HCT116 (cell line): ENCODE measurements around the gene RALGPS1. TPM values are rescaled to one million over a fixed set of nuclear protein-coding genes. Genes with fewer than 3 reads are reported as not detected.

Experiments used
- ATAC-seq: fragments of 200-7000 bp; cut with Tn5 transposase; 2 replicates; pipeline ENCODE4 v1.9.1; 2020; ENCODE audit warnings: mild to moderate bottlenecking, moderate library complexity
- BruUV-seq: library from RNA; stranded (reverse); fragments of 400-500 nt; replicated peaks from 2 replicates; lab custom pipeline; 2021; lab: Mats Ljungman, UMichigan
- CTCF ChIA-PET: fragments of 300-600 bp; sonication (Branson Sonifier 250); formaldehyde crosslinking; loops from one replicate; lab custom pipeline; 2021; ENCODE audit warnings: antibody characterized with exemption; lab: Charles Lee
- POLR2A ChIA-PET: fragments of 300-600, 350-600 bp; sonication (Branson Sonifier 250); formaldehyde crosslinking; loops from one replicate; lab custom pipeline; 2021; ENCODE audit warnings: antibody characterized with exemption; lab: Charles Lee
- RAD21 ChIA-PET, 2 experiments: fragments of 300-600 bp; sonication (Branson Sonifier 250); formaldehyde crosslinking; loops; one replicate each; lab custom pipeline; 2023; ENCODE audit warnings: low total read pairs in 2 of 2; ENCODE audit not compliant: uncharacterized antibody in 2 of 2, unreplicated experiment in 2 of 2, low non-redundant PET in 1 of 2; lab: Charles Lee
- DNase-seq: peaks from one replicate; pipeline ENCODE4 v3.0.0-alpha.2; 2010; ENCODE audit warnings: low read depth, low spot score
- H2AFZ ChIP-seq: fragments of 200-600 bp; shearing (Covaris generic), sonication (generic); 2 replicates; pipeline ENCODE4 v1.6.1; 2017; ENCODE audit warnings: low read depth, mixed run types, mixed read lengths, antibody characterized with exemption, low read length; ENCODE audit not compliant: poor library complexity, severe bottlenecking
- H3K27ac ChIP-seq: 2 replicates; pipeline ENCODE4 v1.5.1; 2012; ENCODE audit warnings: low read depth, low read length
- H3K27me3 ChIP-seq: fragments of 200-600 bp; sonication (generic); 2 replicates; pipeline ENCODE4 v1.6.1; 2016; ENCODE audit warnings: mixed run types, low read length, mixed read lengths; ENCODE audit not compliant: insufficient read depth
- H3K36me3 ChIP-seq, 2 experiments: fragments of 200-500 bp in 1 of 2; fragments of 200-600 bp in 1 of 2; sonication (Bioruptor generic) in 1 of 2; sonication (generic) in 1 of 2; 2 replicates each; pipeline versions ENCODE4 v1.5.1 to v1.6.1; 2014 to 2016; ENCODE audit warnings: low read length in 2 of 2, inconsistent platforms in 1 of 2, mixed read lengths in 1 of 2, mixed run types in 1 of 2; ENCODE audit not compliant: insufficient read depth in 2 of 2, control insufficient read depth in 1 of 2
- H3K4me1 ChIP-seq, 2 experiments: fragments of 200-600 bp in 1 of 2; sonication (generic) in 1 of 2; 2 replicates each; pipeline versions ENCODE4 v1.5.1 to v1.6.1; 2012 to 2017; ENCODE audit warnings: low read length in 2 of 2, inconsistent platforms in 1 of 2, mild to moderate bottlenecking in 1 of 2, mixed read lengths in 1 of 2, mixed run types in 1 of 2, moderate library complexity in 1 of 2; ENCODE audit not compliant: insufficient read depth in 2 of 2, control insufficient read depth in 1 of 2
- H3K4me2 ChIP-seq: fragments of 200-600 bp; sonication (generic); 2 replicates; pipeline ENCODE4 v1.6.1; 2017; ENCODE audit warnings: mixed run types, low read length, mixed read lengths
- H3K4me3 ChIP-seq, 2 experiments: fragments of 200-600 bp in 1 of 2; sonication (generic) in 1 of 2; replicated peaks in 1 of 2; 2 replicates each; pipeline ENCODE4 v1.5.1; 2011 to 2016; ENCODE audit warnings: low read length in 2 of 2, control low read depth in 1 of 2, low read depth in 1 of 2, mild to moderate bottlenecking in 1 of 2, mixed read lengths in 1 of 2, mixed run types in 1 of 2
- H3K79me2 ChIP-seq: fragments of 200-600 bp; sonication (generic); 2 replicates; pipeline ENCODE4 v1.6.1; 2017; ENCODE audit warnings: mild to moderate bottlenecking, mixed run types, low read length, moderate library complexity, mixed read lengths; ENCODE audit not compliant: insufficient read depth
- H3K9ac ChIP-seq: fragments of 200-600 bp; sonication (generic); 2 replicates; pipeline ENCODE4 v1.6.1; 2016; ENCODE audit warnings: low read length, mixed read lengths
- H3K9me2 ChIP-seq: fragments of 200-600 bp; sonication (generic), shearing (Covaris generic); 2 replicates; pipeline ENCODE4 v1.6.1; 2017; ENCODE audit warnings: mixed run types, mild to moderate bottlenecking, moderate library complexity; ENCODE audit not compliant: insufficient read depth
- H3K9me3 ChIP-seq, 2 experiments: fragments of 200-500 bp in 1 of 2; fragments of 200-600 bp in 1 of 2; sonication (Bioruptor generic) in 1 of 2; sonication (generic) in 1 of 2; 2 replicates each; pipeline ENCODE4 v1.6.1; 2014 to 2017; ENCODE audit warnings: low read length in 2 of 2, mixed read lengths in 2 of 2, inconsistent platforms in 1 of 2, low read depth in 1 of 2, mild to moderate bottlenecking in 1 of 2, mixed run types in 1 of 2, moderate library complexity in 1 of 2; ENCODE audit not compliant: control insufficient read depth in 1 of 2, insufficient read depth in 1 of 2
- H4K20me1 ChIP-seq: fragments of 200-600 bp; sonication (generic), shearing (Covaris generic); 2 replicates; pipeline ENCODE4 v1.6.1; 2017; ENCODE audit warnings: mixed run types, mild to moderate bottlenecking, moderate library complexity; ENCODE audit not compliant: insufficient read depth
- CBX3 ChIP-seq: IDR thresholded peaks from 2 replicates; pipeline ENCODE4 v1.6.1; 2012; ENCODE audit warnings: low read depth
- CEBPB ChIP-seq: IDR thresholded peaks from 2 replicates; pipeline ENCODE4 v1.6.1; 2012; ENCODE audit warnings: low read depth
- CTCF ChIP-seq, 3 experiments: fragments of 200-600 bp in 1 of 3; sonication (generic) in 1 of 3; IDR thresholded peaks in 2 of 3; conservative IDR thresholded peaks in 1 of 3; 2 replicates each; pipeline ENCODE4 v1.5.1; 2012 to 2017; ENCODE audit warnings: low read depth in 2 of 3, low read length in 2 of 3, antibody characterized with exemption in 1 of 3, borderline replicate concordance in 1 of 3, control low read depth in 1 of 3, mild to moderate bottlenecking in 1 of 3, mixed read lengths in 1 of 3, mixed run types in 1 of 3, moderate library complexity in 1 of 3; ENCODE audit not compliant: insufficient read depth in 1 of 3
- EGR1 ChIP-seq: IDR thresholded peaks from 2 replicates; pipeline ENCODE4 v1.6.1; 2012; ENCODE audit warnings: low read depth
- ELF1 ChIP-seq: IDR thresholded peaks from 2 replicates; pipeline ENCODE4 v1.6.1; 2012; ENCODE audit warnings: low read depth, borderline replicate concordance
- EZH2 ChIP-seq: fragments of 200-600 bp; sonication (generic); IDR thresholded peaks from 2 replicates; pipeline ENCODE4 v1.6.1; 2017; ENCODE audit warnings: antibody characterized with exemption, mixed run types
- EZH2phosphoT487 ChIP-seq: fragments of 200-600 bp; IDR thresholded peaks from 2 replicates; pipeline ENCODE4 v1.6.1; 2018; ENCODE audit warnings: antibody characterized with exemption, borderline replicate concordance
- FOSL1 ChIP-seq: IDR thresholded peaks from 2 replicates; pipeline ENCODE4 v1.6.1; 2012; ENCODE audit warnings: low read depth
- JUND ChIP-seq: IDR thresholded peaks from 2 replicates; pipeline ENCODE4 v1.6.1; 2012
- POLR2A ChIP-seq: IDR thresholded peaks from 2 replicates; pipeline ENCODE4 v1.7.0; 2011; ENCODE audit warnings: borderline replicate concordance; ENCODE audit not compliant: insufficient read depth, insufficient read length; ENCODE audit errors: extremely low read depth
- POLR2AphosphoS5 ChIP-seq: IDR thresholded peaks from 2 replicates; pipeline ENCODE4 v1.6.1; 2011; ENCODE audit warnings: mild to moderate bottlenecking, low read depth, low read length, moderate library complexity
- RAD21 ChIP-seq: IDR thresholded peaks from 2 replicates; pipeline ENCODE4 v1.6.1; 2012; ENCODE audit warnings: low read depth, mild to moderate bottlenecking
- SP1 ChIP-seq: IDR thresholded peaks from 2 replicates; pipeline ENCODE4 v1.6.1; 2012; ENCODE audit warnings: low read depth
- TCF7L2 ChIP-seq: IDR thresholded peaks from 2 replicates; pipeline ENCODE4 v1.7.0; 2011; ENCODE audit warnings: borderline replicate concordance, inconsistent platforms; ENCODE audit not compliant: insufficient read depth, insufficient read length; ENCODE audit errors: extremely low read depth
- YY1 ChIP-seq: IDR thresholded peaks from 2 replicates; pipeline ENCODE4 v1.6.1; 2011; ENCODE audit warnings: low read length, low read depth, moderate library complexity, mild to moderate bottlenecking; ENCODE audit not compliant: insufficient replicate concordance; ENCODE audit errors: extremely low read depth
- ZBTB33 ChIP-seq: IDR thresholded peaks from 2 replicates; pipeline ENCODE4 v1.6.1; 2011; ENCODE audit warnings: mild to moderate bottlenecking, low read length, moderate library complexity; ENCODE audit not compliant: insufficient replicate concordance; ENCODE audit errors: extremely low read depth
- ZFX ChIP-seq: fragments of 450-650 bp; IDR thresholded peaks from 2 replicates; pipeline ENCODE4 v1.6.1; 2017
- intact Hi-C: fragments of 100-400 bp; cut with micrococcal nuclease; formaldehyde crosslinking; loops from 2 replicates; pipeline ENCODE4 v1.10.0; 2022
- total RNA-seq: library from RNA; stranded (reverse); gene quantifications from one replicate; pipeline ENCODE4 v1.2.1, GENCODE V29; 2021; ENCODE audit not compliant: unreplicated experiment
- TF ChIP-seq, protein P1 (sequence below): IDR thresholded peaks from 2 replicates; pipeline ENCODE4 v1.6.1; 2012; ENCODE audit warnings: low read depth
- TF ChIP-seq, protein P2 (sequence below): IDR thresholded peaks from 2 replicates; pipeline ENCODE4 v1.6.1; 2012
- TF ChIP-seq, protein P3 (sequence below): IDR thresholded peaks from 2 replicates; pipeline ENCODE4 v1.6.1; 2012

Gene RALGPS1
- total RNA-seq, 1 experiment from 2014 or later, result 7.6 TPM

GRCh38 chr9:127022913-127023660 lies 108.5 kb downstream of the RALGPS1 start:
- H3K9me3 ChIP-seq, result no peaks in the 10 kb centered on the region
- no peaks in the 10 kb centered on the region for H4K20me1 ChIP-seq
- no peaks in the 10 kb centered on the region for H3K79me2 ChIP-seq
- H3K27me3 ChIP-seq, result no peaks in the 10 kb centered on the region
- H3K4me2 ChIP-seq, result no peak overlapping the region
- DNase-seq (no peak), ATAC-seq (no peak)
- H3K36me3 ChIP-seq, result no peaks in the 10 kb centered on the region
- ChIA-PET CTCF (no interaction called here), RAD21 (no interaction called here), POLR2A (no interaction called here)
- H3K4me3 ChIP-seq, result no peak overlapping the region
- no peak overlapping the region for H3K27ac ChIP-seq
- TF ChIP-seq ZBTB33 (no peak), SP1 (no peak), ELF1 (no peak), RAD21 (no peak), EZH2 (no peak), FOSL1 (no peak), EGR1 (no peak), EZH2phosphoT487 (no peak), POLR2AphosphoS5 (no peak), CBX3 (no peak), CTCF (IDR thresholded peaks at IDR 0.05 in 2 of 3, conservative IDR thresholded peaks at IDR 0.05 in 1 of 3; ENCODE audit: borderline replicate concordance in 1 of 3, insufficient read depth in 1 of 3, low read depth in 2 of 3, low read length in 2 of 3) (no peak), ZFX (no peak), JUND (no peak), CEBPB (no peak), YY1 (no peak), TCF7L2 (no peak), POLR2A (no peak)
- TF ChIP-seq, protein P1, sequence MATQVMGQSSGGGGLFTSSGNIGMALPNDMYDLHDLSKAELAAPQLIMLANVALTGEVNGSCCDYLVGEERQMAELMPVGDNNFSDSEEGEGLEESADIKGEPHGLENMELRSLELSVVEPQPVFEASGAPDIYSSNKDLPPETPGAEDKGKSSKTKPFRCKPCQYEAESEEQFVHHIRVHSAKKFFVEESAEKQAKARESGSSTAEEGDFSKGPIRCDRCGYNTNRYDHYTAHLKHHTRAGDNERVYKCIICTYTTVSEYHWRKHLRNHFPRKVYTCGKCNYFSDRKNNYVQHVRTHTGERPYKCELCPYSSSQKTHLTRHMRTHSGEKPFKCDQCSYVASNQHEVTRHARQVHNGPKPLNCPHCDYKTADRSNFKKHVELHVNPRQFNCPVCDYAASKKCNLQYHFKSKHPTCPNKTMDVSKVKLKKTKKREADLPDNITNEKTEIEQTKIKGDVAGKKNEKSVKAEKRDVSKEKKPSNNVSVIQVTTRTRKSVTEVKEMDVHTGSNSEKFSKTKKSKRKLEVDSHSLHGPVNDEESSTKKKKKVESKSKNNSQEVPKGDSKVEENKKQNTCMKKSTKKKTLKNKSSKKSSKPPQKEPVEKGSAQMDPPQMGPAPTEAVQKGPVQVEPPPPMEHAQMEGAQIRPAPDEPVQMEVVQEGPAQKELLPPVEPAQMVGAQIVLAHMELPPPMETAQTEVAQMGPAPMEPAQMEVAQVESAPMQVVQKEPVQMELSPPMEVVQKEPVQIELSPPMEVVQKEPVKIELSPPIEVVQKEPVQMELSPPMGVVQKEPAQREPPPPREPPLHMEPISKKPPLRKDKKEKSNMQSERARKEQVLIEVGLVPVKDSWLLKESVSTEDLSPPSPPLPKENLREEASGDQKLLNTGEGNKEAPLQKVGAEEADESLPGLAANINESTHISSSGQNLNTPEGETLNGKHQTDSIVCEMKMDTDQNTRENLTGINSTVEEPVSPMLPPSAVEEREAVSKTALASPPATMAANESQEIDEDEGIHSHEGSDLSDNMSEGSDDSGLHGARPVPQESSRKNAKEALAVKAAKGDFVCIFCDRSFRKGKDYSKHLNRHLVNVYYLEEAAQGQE, result no peak
- TF ChIP-seq, protein P2, sequence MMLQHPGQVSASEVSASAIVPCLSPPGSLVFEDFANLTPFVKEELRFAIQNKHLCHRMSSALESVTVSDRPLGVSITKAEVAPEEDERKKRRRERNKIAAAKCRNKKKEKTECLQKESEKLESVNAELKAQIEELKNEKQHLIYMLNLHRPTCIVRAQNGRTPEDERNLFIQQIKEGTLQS, result no peak
- TF ChIP-seq, protein P3, sequence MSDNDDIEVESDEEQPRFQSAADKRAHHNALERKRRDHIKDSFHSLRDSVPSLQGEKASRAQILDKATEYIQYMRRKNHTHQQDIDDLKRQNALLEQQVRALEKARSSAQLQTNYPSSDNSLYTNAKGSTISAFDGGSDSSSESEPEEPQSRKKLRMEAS, result no peak
- H2AFZ ChIP-seq, result no peak overlapping the region
- intact Hi-C loops, result no loop called here
- H3K4me1 ChIP-seq, result peaks cover 0 to 10% of the 10 kb centered on the region in 2 experiments; a peak in 2 of 4 replicates
- no peaks in the 10 kb centered on the region for H3K9me2 ChIP-seq
- H3K9ac ChIP-seq, result no peak overlapping the region
- BruUV-seq, result no TSS peak
